GM18526 (cell line): ENCODE measurements around the gene ACTL7A.

Experiments used
- POLR2A ChIP-seq: IDR thresholded peaks from 3 replicates; pipeline ENCODE4 v1.6.1; 2011; ENCODE audit not compliant: insufficient read length; ENCODE audit errors: extremely low read depth

ACTL7A gene

GRCh38 chr9:108842610-108843295 is 19.3 kb upstream of the ACTL7A start:
- TF ChIP-seq POLR2A, result no peak

- no peak for TF ChIP-seq POLR2A
Measured at GRCh38 chr9:108844391-108844790, 17.7 kb upstream of the ACTL7A start.

- TF ChIP-seq POLR2A, result no peak
Measured at GRCh38 chr9:108844856-108845255, 17.2 kb upstream of the ACTL7A start.

- TF ChIP-seq POLR2A, result no peak
Measured at GRCh38 chr9:108845507-108845906, 16.6 kb upstream of the ACTL7A start.

GRCh38 chr9:108845947-108846346 is 16.1 kb upstream of the ACTL7A start:
- TF ChIP-seq POLR2A, result no peak

GRCh38 chr9:108850293-108850897 is 11.7 kb upstream of the ACTL7A start:
- TF ChIP-seq POLR2A, result no peak

- TF ChIP-seq POLR2A, result no peak
Measured at GRCh38 chr9:108851138-108851537, 10.9 kb upstream of the ACTL7A start.

- TF ChIP-seq POLR2A, result no peak
Measured at GRCh38 chr9:108852079-108852478, 10.0 kb upstream of the ACTL7A start.

- no peak for TF ChIP-seq POLR2A
Measured at GRCh38 chr9:108854094-108854493, 8.0 kb upstream of the ACTL7A start.

GRCh38 chr9:108854641-108855528 is 7.2 kb upstream of the ACTL7A start:
- no peak for TF ChIP-seq POLR2A

GRCh38 chr9:108855529-108855886 is 6.6 kb upstream of the ACTL7A start:
- no peak for TF ChIP-seq POLR2A

GRCh38 chr9:108855888-108856287 is 6.2 kb upstream of the ACTL7A start, which contains the start of gene ACTL7B:
Gene ACTL7B, minus strand, starts transcription at chr9:108855986. Its CDS starts 56 bp downstream, at chr9:108855930.
- no peak for TF ChIP-seq POLR2A

- TF ChIP-seq POLR2A, result no peak
Measured at GRCh38 chr9:108857572-108857971, 4.5 kb upstream of the ACTL7A start.

- no peak for TF ChIP-seq POLR2A
Measured at GRCh38 chr9:108859459-108860114, 2.5 kb upstream of the ACTL7A start.

- TF ChIP-seq POLR2A, result no peak
Measured at GRCh38 chr9:108860354-108860753, 1.7 kb upstream of the ACTL7A start.
